Endothelial cell of umbilical vein (primary cell): ENCODE measurements around the gene STX12. TPM values are rescaled to one million over a fixed set of nuclear protein-coding genes. Genes with fewer than 3 reads are reported as not detected.

Source experiments
- BruUV-seq: library from RNA; stranded (reverse); fragments of 400-500 nt; replicated peaks from 2 replicates; lab custom pipeline; 2021; lab: Mats Ljungman, UMichigan
- CTCF ChIA-PET: fragments of 300-600, 350-600 bp; sonication (Branson Sonifier 250); formaldehyde crosslinking; loops from one replicate; lab custom pipeline; 2021; ENCODE audit warnings: antibody characterized with exemption, inconsistent platforms; lab: Charles Lee
- POLR2A ChIA-PET: fragments of 300-600, 350-600 bp; sonication (Branson Sonifier 250); formaldehyde crosslinking; loops from one replicate; lab custom pipeline; 2021; ENCODE audit warnings: antibody characterized with exemption, inconsistent platforms; lab: Charles Lee
- DNase-seq: peaks from one replicate; pipeline ENCODE4 v3.0.0-alpha.2; 2011; ENCODE audit warnings: low read depth, low spot score
- FAIRE-seq: peaks from 2 replicates; lab custom pipeline; 2011; peaks lifted over from hg19 to GRCh38; lab: Jason Lieb, UNC
- H2AFZ ChIP-seq: 2 replicates; pipeline ENCODE4 v1.6.0; 2012; ENCODE audit warnings: low read depth, low read length, control low read depth, inconsistent platforms
- H3K27ac ChIP-seq: 2 replicates; pipeline ENCODE4 v1.5.1; 2011; ENCODE audit warnings: low read depth, mild to moderate bottlenecking, control low read depth, low read length, moderate library complexity; ENCODE audit not compliant: insufficient read depth
- H3K27me3 ChIP-seq, 2 experiments: 2 replicates each; pipeline versions ENCODE4 v1.6.0 to v1.6.1; 2011; ENCODE audit warnings: low read length in 2 of 2, mixed read lengths in 1 of 2; ENCODE audit not compliant: control insufficient read depth in 2 of 2, insufficient read depth in 2 of 2
- H3K36me3 ChIP-seq, 2 experiments: 2 replicates in 1 of 2; 3 replicates in 1 of 2; pipeline ENCODE4 v1.5.1; 2011; ENCODE audit warnings: low read length in 2 of 2, mild to moderate bottlenecking in 1 of 2, moderate library complexity in 1 of 2; ENCODE audit not compliant: control insufficient read depth in 2 of 2, insufficient read depth in 2 of 2; ENCODE audit errors: extremely low read depth in 1 of 2
- H3K4me1 ChIP-seq: 3 replicates; pipeline ENCODE4 v1.5.1; 2011; ENCODE audit warnings: mild to moderate bottlenecking, low read length; ENCODE audit not compliant: control insufficient read depth, insufficient read depth; ENCODE audit errors: extremely low read depth
- H3K4me2 ChIP-seq: 2 replicates; pipeline ENCODE4 v1.6.1; 2011; ENCODE audit warnings: low read length, control low read depth, mixed read lengths; ENCODE audit not compliant: insufficient read depth
- H3K4me3 ChIP-seq, 3 experiments: fragments of 200-600 bp in 1 of 3; sonication (generic), shearing (Covaris generic) in 1 of 3; replicated peaks in 1 of 3; 2 replicates each; pipeline ENCODE4 v1.5.1; 2011 to 2016; ENCODE audit warnings: control low read depth in 3 of 3, low read length in 3 of 3, mild to moderate bottlenecking in 2 of 3, inconsistent platforms in 1 of 3, low read depth in 1 of 3, moderate library complexity in 1 of 3; ENCODE audit not compliant: insufficient read depth in 1 of 3
- H3K79me2 ChIP-seq: 2 replicates; pipeline ENCODE4 v1.6.0; 2012; ENCODE audit warnings: low read length, inconsistent platforms; ENCODE audit not compliant: control insufficient read depth, insufficient read depth
- H3K9ac ChIP-seq: replicated peaks from 2 replicates; pipeline ENCODE3; 2011; ENCODE audit warnings: low read length, control low read depth; ENCODE audit not compliant: insufficient read depth; ENCODE audit errors: extremely low read depth
- H3K9me1 ChIP-seq: replicated peaks from 3 replicates; pipeline ENCODE4 v1.6.0; 2011; ENCODE audit warnings: mild to moderate bottlenecking, low read length; ENCODE audit not compliant: control insufficient read depth, insufficient read depth; ENCODE audit errors: extremely low read depth
- H3K9me3 ChIP-seq: replicated peaks from 2 replicates; pipeline ENCODE4 v1.5.1; 2012; ENCODE audit warnings: low read length, inconsistent platforms; ENCODE audit not compliant: control insufficient read depth, insufficient read depth
- H4K20me1 ChIP-seq: replicated peaks from 2 replicates; pipeline ENCODE3; 2011; ENCODE audit warnings: mild to moderate bottlenecking, low read length; ENCODE audit not compliant: control insufficient read depth, insufficient read depth; ENCODE audit errors: extremely low read depth
- CTCF ChIP-seq, 2 donors: IDR thresholded peaks; 1 replicate in 1 of 2; 2 replicates in 1 of 2; pipeline ENCODE4 v1.5.1; 2011; ENCODE audit warnings: low read length in 2 of 2, mild to moderate bottlenecking in 2 of 2, moderate library complexity in 2 of 2, control low read depth in 1 of 2, inconsistent platforms in 1 of 2, low read depth in 1 of 2; ENCODE audit not compliant: insufficient read depth in 1 of 2; ENCODE audit errors: extremely low read depth in 1 of 2
- EZH2 ChIP-seq: IDR thresholded peaks from 2 replicates; pipeline ENCODE4 v1.6.1; 2012; ENCODE audit warnings: borderline replicate concordance, low read depth, mild to moderate bottlenecking, moderate library complexity, low read length, inconsistent platforms; ENCODE audit not compliant: severe bottlenecking
- GATA2 ChIP-seq: IDR thresholded peaks from 2 replicates; pipeline ENCODE4 v1.7.0; 2011; ENCODE audit warnings: low read depth, mild to moderate bottlenecking, moderate library complexity, mixed read lengths, low read length; ENCODE audit not compliant: insufficient read length, insufficient read depth
- JUN ChIP-seq: IDR thresholded peaks from 2 replicates; pipeline ENCODE4 v1.6.1; 2011; ENCODE audit warnings: borderline replicate concordance, low read depth; ENCODE audit not compliant: insufficient read length, insufficient read depth
- MYC ChIP-seq: IDR thresholded peaks from one replicate; pipeline ENCODE4 v1.6.1; 2011; ENCODE audit warnings: mild to moderate bottlenecking, low read depth, low read length
- POLR2A ChIP-seq: IDR thresholded peaks from 2 replicates; pipeline ENCODE4 v1.6.1; 2012; ENCODE audit warnings: low read depth, mild to moderate bottlenecking, control low read depth, low read length
- POLR2AphosphoS5 ChIP-seq: IDR thresholded peaks from 2 replicates; pipeline ENCODE4 v1.6.1; 2012; ENCODE audit warnings: low read depth, mild to moderate bottlenecking, control low read depth, low read length, moderate library complexity; ENCODE audit not compliant: insufficient read depth
- dilution Hi-C: fragments of 300-500 bp; cut with MboI; formaldehyde crosslinking; loops from one replicate; pipeline ENCODE4 v1.15.0; 2019; ENCODE audit warnings: low sequenced_read_pairs; ENCODE audit not compliant: extremely low pct_ligation_motif_present
- intact Hi-C: fragments of 100-400 bp; cut with micrococcal nuclease; formaldehyde crosslinking; loops from one replicate; pipeline ENCODE4 v1.10.0; 2022
- polyA plus RNA-seq, 4 experiments: library from polyadenylated mRNA; depleted of rRNA in 3 of 4; stranded (reverse) in 3 of 4; unstranded in 1 of 4; fragments of >200 nt; gene quantifications; 2 replicates each; pipeline versions ENCODE4 v1.2.1 to v1.2.3, GENCODE V29; 2011 to 2012; ENCODE audit warnings: missing spikeins in 1 of 4
- total RNA-seq: library from RNA; stranded (reverse); gene quantifications from 2 replicates; pipeline ENCODE4 v1.2.3, GENCODE V29; 2021
- TF ChIP-seq, protein P1 (sequence below): IDR thresholded peaks from 2 replicates; pipeline ENCODE4 v1.6.1; 2011; ENCODE audit not compliant: insufficient read depth, insufficient read length

The STX12 gene
- total and polyA plus RNA-seq, 2 donors (not counting 3 experiments of a cell fraction or from before 2014, with no cell fraction given) = 28.7 to 90.3 TPM

DNA sequence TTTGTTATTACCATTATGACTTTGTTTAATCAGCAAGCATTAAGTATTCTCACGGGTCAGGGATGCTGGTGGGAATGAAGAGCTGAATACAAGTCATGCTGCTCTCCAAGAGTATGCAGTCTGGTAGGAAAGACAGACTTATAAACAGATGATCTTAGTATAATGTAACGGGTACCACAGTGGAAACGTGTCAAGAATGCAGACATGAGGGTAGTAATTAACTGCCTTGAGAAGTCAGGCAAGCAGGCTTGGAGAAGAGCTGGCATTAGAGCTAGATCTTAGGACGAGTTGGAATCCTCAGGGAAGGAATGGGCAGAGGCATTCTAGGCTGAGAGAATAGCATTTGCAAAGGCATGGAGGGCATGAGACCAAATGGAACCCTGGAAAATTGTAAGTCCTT lies 27.6 kb upstream of the STX12 start:
- Histone ChIP-seq H3K4me3 (no peak overlapping the region), H3K9ac (no peak overlapping the region), H4K20me1 (no peaks in the 10 kb centered on the region), H3K4me2 (no peak overlapping the region), H3K27ac (no peak overlapping the region), H3K79me2 (no peaks in the 10 kb centered on the region), H3K4me1 (no peaks in the 10 kb centered on the region), H3K9me3 (no peaks in the 10 kb centered on the region), H2AFZ (no peak overlapping the region), H3K36me3 (peaks cover 2 to 6% of the 10 kb centered on the region in 2 experiments), H3K27me3 (no peaks in the 10 kb centered on the region), H3K9me1 (no peaks in the 10 kb centered on the region)
- POLR2A ChIA-PET = no interaction called here
- no TSS peak for BruUV-seq
- TF ChIP-seq POLR2A (no peak), CTCF (IDR thresholded peaks at IDR 0.05; ENCODE audit: extremely low read depth in 1 of 2, insufficient read depth in 1 of 2, low read depth in 1 of 2, low read length in 2 of 2) (no peak), GATA2 (no peak), EZH2 (no peak), POLR2AphosphoS5 (no peak), MYC (no peak), JUN (no peak)
- TF ChIP-seq, protein P1, sequence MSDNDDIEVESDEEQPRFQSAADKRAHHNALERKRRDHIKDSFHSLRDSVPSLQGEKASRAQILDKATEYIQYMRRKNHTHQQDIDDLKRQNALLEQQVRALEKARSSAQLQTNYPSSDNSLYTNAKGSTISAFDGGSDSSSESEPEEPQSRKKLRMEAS = no peak
- intact Hi-C loops (no loop called here), dilution Hi-C loops (no loop called here)
- FAIRE-seq (no peak), DNase-seq (no peak)
- CTCF ChIA-PET = interaction anchor here (0.6 kb wide), 1 partner anchor 15 kb away, joined by 3 read pairs; no protein-coding TSS in a partner anchor
